ENCODE data around the gene CELF1. TPM values are rescaled to one million over a fixed set of nuclear protein-coding genes. Genes with fewer than 3 reads are reported as not detected.
"Not testable (repeated sequence)": the region's sequence is repeated elsewhere in the genome, so short reads cannot be mapped to it uniquely, and the experiment has no call there.

CELF1 gene
- total and polyA plus RNA-seq, 11 donors = 27.3 to 111 (median 85.5) TPM

DNA sequence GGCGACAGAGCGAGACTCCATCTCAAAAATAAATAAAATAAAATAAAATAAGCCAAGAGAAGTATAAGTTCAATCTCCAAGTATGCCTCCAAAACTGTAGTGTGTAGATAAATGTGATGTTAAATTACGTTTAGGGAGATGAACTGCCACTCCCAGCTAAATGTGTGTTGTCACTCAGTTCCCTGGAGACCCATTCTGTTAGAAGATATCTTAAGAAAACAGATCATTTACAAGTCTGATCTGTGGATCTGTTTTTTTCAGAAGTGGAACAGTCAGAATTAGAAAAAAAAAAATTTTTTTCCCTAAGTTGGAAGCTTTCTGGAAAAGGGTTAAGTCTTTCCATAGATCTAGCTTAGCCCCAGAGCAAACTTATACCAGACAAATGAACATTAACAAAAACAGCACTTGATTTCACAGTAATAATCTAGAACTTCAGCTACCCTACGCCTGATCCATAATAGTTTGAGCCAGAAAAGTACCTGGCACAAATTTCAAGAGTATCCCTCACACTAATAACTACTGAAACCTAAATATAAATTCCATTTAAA is 18.2 kb downstream of the CELF1 start:
- DNase-seq = no peak
- Histone ChIP-seq H3K4me3 (no peak overlapping the region), H3K36me3 (peaks cover 0 to 11% (median 0%) of the 10 kb centered on the region in 9 donors), H3K27me3 (no peaks in the 10 kb centered on the region), H3K27ac (no peak overlapping the region), H3K4me1 (peaks cover 3 to 94% (median 78%) of the 10 kb centered on the region in 12 donors), H3K9me3 (no peaks in the 10 kb centered on the region)
- WGBS, 4 donors = 79 to 88% (median 82%) methylated on average over 4 of the region's 4 CpGs
- ATAC-seq = no peak
- intact Hi-C loops (cut with DNase I) = loop anchor here in 1 of 10 donors (10.0 kb wide), 1 partner anchor 50 kb away; no protein-coding TSS in a partner anchor
- TF ChIP-seq, protein P1, sequence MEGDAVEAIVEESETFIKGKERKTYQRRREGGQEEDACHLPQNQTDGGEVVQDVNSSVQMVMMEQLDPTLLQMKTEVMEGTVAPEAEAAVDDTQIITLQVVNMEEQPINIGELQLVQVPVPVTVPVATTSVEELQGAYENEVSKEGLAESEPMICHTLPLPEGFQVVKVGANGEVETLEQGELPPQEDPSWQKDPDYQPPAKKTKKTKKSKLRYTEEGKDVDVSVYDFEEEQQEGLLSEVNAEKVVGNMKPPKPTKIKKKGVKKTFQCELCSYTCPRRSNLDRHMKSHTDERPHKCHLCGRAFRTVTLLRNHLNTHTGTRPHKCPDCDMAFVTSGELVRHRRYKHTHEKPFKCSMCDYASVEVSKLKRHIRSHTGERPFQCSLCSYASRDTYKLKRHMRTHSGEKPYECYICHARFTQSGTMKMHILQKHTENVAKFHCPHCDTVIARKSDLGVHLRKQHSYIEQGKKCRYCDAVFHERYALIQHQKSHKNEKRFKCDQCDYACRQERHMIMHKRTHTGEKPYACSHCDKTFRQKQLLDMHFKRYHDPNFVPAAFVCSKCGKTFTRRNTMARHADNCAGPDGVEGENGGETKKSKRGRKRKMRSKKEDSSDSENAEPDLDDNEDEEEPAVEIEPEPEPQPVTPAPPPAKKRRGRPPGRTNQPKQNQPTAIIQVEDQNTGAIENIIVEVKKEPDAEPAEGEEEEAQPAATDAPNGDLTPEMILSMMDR (IDR thresholded peaks at IDR 0.05) = no peak
- TF ChIP-seq POLR2A (IDR thresholded peaks at IDR 0.05) = no peak

DNA sequence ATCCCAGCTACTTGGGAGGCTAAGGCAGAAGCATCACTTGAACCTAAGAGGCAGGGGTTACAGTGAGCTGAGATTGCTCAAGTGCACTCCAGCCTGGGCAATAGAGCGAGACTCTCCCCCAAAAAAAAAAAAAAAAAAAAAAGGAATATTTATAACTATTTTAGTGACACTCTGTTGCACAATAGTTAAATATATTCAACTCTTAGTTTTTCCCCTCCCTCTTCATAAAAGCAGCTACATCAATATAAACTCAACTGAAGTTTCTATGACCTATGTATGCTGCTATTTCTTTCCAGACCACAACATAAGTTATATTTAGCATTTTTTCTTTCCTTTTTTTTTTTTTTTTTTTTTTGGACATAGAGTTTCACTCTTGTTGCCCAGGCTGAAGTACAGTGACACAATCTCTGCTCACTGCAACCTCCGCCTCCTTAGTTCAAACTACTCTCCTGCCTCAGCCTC is 19.2 kb downstream of the CELF1 start:
- DNase-seq (no peak), ATAC-seq (no peak)
- 78 to 96% (median 88%) methylated on average over 2 of the region's 2 CpGs for WGBS, 4 donors
- Histone ChIP-seq H3K27ac (no peak overlapping the region), H3K36me3 (peaks cover 0 to 16% (median 0%) of the 10 kb centered on the region in 9 donors), H3K4me3 (no peak overlapping the region), H3K9me3 (no peaks in the 10 kb centered on the region), H3K4me1 (peaks cover 3 to 83% (median 68%) of the 10 kb centered on the region in 12 donors), H3K27me3 (no peaks in the 10 kb centered on the region)
- intact Hi-C loops (cut with DNase I) = loop anchor here in 1 of 10 donors (10.0 kb wide), 1 partner anchor 49 kb away; no protein-coding TSS in a partner anchor
- TF ChIP-seq, protein P1 (IDR thresholded peaks at IDR 0.05) = no peak
- TF ChIP-seq POLR2A (IDR thresholded peaks at IDR 0.05) = no peak

DNA sequence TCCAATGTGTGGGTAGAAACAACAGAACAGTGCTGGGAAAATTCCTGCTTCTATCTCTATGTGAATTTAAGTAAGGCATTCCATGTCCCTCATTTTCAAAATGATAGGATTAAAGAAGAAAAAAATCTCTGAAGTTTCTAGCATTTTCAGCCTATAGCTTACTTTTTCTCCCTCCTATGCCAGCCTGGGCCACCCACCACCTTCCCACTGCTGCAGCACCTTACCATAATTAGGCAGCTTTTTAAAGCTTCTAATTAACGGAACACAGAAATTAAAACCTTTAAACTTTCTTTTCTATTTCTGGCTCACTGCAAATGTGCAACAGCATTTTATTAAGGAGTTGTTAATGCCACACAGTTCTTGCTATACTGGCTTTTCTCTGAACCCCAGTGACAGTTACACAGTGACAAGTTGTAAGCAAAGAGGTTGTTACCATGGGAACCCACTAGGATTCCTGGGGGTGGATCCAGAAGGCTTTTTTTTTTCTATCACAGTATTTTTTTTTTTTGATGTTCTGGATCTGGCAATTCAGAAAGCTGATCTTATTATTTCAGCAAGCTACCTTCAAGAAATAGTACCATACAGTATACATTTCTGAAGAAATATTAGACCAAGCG is 20.2 kb downstream of the CELF1 start:
- H3K4me3 ChIP-seq = no peak overlapping the region
- peak overlapping the region in 6 of 12 donors; percentile 3 to 54 (median 27) for H3K27ac ChIP-seq
- TF ChIP-seq POLR2A (IDR thresholded peaks at IDR 0.05) = no peak
- H3K9me3 ChIP-seq = no peaks in the 10 kb centered on the region
- H3K36me3 ChIP-seq = peaks cover 0 to 24% (median 0%) of the 10 kb centered on the region in 9 donors
- DNase-seq = no peak
- peak in 2 of 4 donors; percentile 35 to 47 for ATAC-seq
- peaks cover 3 to 75% (median 58%) of the 10 kb centered on the region in 12 donors for H3K4me1 ChIP-seq
- WGBS, 4 donors = 64 to 82% (median 72%) methylated on average over 2 of the region's 2 CpGs
- intact Hi-C loops (cut with DNase I) = loop anchor here in 1 of 10 donors (10.0 kb wide), 1 partner anchor 48 kb away; no protein-coding TSS in a partner anchor
- H3K27me3 ChIP-seq = no peaks in the 10 kb centered on the region

DNA sequence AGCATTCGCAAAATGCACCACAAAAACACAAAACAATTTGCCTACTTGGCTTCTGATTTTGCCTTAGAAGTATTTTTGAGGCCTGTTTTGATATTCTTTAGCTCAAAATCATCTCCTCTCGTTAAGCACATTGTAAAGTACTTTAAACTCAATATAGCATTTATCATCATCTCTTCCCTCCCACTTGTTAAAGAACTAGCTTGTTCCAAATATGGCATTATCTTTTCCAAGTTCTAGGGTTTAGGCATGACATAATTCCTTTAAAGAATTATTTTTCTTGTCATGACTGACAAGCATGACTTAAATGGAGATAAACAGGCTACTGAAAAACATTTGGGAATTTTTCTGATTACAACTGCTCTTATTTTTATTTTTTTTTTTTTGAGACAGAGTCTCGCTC is 21.3 kb downstream of the CELF1 start:
- no peak for DNase-seq
- no peak for TF ChIP-seq POLR2A (IDR thresholded peaks at IDR 0.05)
- TF ChIP-seq, protein P1 (IDR thresholded peaks at IDR 0.05) = no peak
- H3K9me3 ChIP-seq = no peaks in the 10 kb centered on the region
- WGBS, 4 donors = 63 to 73% (median 69%) methylated on average over 3 of the region's 3 CpGs
- no peak overlapping the region for H3K4me3 ChIP-seq
- ATAC-seq = no peak
- intact Hi-C loops (cut with DNase I) = loop anchor here in 1 of 10 donors (10.0 kb wide), 1 partner anchor 47 kb away; no protein-coding TSS in a partner anchor
- H3K27me3 ChIP-seq = no peaks in the 10 kb centered on the region
- peak overlapping the region in 2 of 12 donors; percentile 7 to 50 for H3K27ac ChIP-seq
- peaks cover 0 to 24% (median 0%) of the 10 kb centered on the region in 9 donors for H3K36me3 ChIP-seq
- H3K4me1 ChIP-seq = peaks cover 3 to 72% (median 51%) of the 10 kb centered on the region in 12 donors

DNA sequence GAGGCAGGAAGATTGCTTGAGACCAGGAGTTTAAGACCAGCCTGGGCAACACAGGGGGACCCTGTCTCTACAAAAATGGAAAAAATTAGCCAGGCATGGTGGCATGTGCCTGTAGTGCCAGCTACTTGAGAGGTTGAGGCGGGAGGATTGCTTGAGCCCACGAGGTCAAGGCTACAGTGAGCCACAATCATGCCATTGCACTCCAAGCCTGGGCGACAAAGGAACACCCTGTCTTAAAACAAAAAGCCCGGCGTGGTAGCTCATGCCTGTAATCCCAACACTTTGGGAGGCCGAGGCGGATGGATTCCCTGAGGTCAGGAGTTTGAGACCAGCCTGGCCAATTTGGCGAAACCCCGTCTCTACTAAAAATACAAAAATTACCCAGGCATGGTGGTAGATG is 22.2 kb downstream of the CELF1 start:
- not testable (repeated sequence) for ATAC-seq, DNase-seq, H3K9me3 ChIP-seq, H3K27me3 ChIP-seq, H3K4me3 ChIP-seq
- WGBS, 4 donors = 86 to 91% (median 87%) methylated on average over 9 of the region's 9 CpGs
- Histone ChIP-seq H3K27ac (peak overlapping the region in 1 of 12 donors; percentile 50), H3K36me3 (peaks cover 0 to 18% (median 0%) of the 10 kb centered on the region in 9 donors), H3K4me1 (peaks cover 0 to 72% (median 45%) of the 10 kb centered on the region in 12 donors)
- intact Hi-C loops (cut with DNase I) = loop anchor here in 1 of 10 donors (10.0 kb wide), 1 partner anchor 46 kb away; no protein-coding TSS in a partner anchor
